Gastrocnemius medialis (tissue), 4 donors: ENCODE data around the gene ZNF221.
"Not testable (repeated sequence)": the region's sequence is repeated elsewhere in the genome, so short reads cannot be mapped to it uniquely, and the experiment has no call there.

Source experiments
- POLR2A ChIP-seq, 2 donors: fragments of 450-650 bp; IDR thresholded peaks; one replicate each; pipeline ENCODE4 v1.6.1; 2017; ENCODE audit warnings: antibody characterized with exemption in 2 of 2, mild to moderate bottlenecking in 2 of 2, moderate library complexity in 2 of 2
- TF ChIP-seq, protein P1 (sequence below), 5 experiments: fragments of 450-650 bp in 3 of 5; fragments of 200-600 bp in 2 of 5; sonication (generic) in 2 of 5; IDR thresholded peaks in 4 of 5; conservative IDR thresholded peaks in 1 of 5; 1 replicate in 4 of 5; 2 replicates in 1 of 5; pipeline ENCODE4 v1.5.1; 2016 to 2019; ENCODE audit warnings: antibody characterized with exemption in 5 of 5, mild to moderate bottlenecking in 3 of 5, moderate library complexity in 3 of 5

GRCh38 chr19:43949803-43950202, 1.2 kb upstream of the ZNF221 start:
- TF ChIP-seq, protein P1, sequence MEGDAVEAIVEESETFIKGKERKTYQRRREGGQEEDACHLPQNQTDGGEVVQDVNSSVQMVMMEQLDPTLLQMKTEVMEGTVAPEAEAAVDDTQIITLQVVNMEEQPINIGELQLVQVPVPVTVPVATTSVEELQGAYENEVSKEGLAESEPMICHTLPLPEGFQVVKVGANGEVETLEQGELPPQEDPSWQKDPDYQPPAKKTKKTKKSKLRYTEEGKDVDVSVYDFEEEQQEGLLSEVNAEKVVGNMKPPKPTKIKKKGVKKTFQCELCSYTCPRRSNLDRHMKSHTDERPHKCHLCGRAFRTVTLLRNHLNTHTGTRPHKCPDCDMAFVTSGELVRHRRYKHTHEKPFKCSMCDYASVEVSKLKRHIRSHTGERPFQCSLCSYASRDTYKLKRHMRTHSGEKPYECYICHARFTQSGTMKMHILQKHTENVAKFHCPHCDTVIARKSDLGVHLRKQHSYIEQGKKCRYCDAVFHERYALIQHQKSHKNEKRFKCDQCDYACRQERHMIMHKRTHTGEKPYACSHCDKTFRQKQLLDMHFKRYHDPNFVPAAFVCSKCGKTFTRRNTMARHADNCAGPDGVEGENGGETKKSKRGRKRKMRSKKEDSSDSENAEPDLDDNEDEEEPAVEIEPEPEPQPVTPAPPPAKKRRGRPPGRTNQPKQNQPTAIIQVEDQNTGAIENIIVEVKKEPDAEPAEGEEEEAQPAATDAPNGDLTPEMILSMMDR (IDR thresholded peaks at IDR 0.05 in 4 of 5, conservative IDR thresholded peaks at IDR 0.05 in 1 of 5) = not testable (repeated sequence)
- not testable (repeated sequence) for TF ChIP-seq POLR2A (IDR thresholded peaks at IDR 0.05)
